ENCODE measurements around the gene LCN1. TPM values are rescaled to one million over a fixed set of nuclear protein-coding genes. Genes with fewer than 3 reads are reported as not detected.
"Not testable (repeated sequence)": the region's sequence is repeated elsewhere in the genome, so short reads cannot be mapped to it uniquely, and the experiment has no call there.

Gene LCN1
- total RNA-seq, 1 experiment from 2014 or later: not detected

- ATAC-seq; BruUV-seq (replicated peaks); H2AFZ ChIP-seq (ENCODE audit: low read length); H3K9me3 ChIP-seq (ENCODE audit: low read length); H3K4me2 ChIP-seq (ENCODE audit: low read length); H3K4me3 ChIP-seq (ENCODE audit: low read length); H3K9ac ChIP-seq (ENCODE audit: low read length); intact Hi-C loops (cut with micrococcal nuclease); POLR2A ChIA-PET (ENCODE audit: unreplicated experiment); DNase-seq; H3K27ac ChIP-seq (ENCODE audit: low read length); H3K27me3 ChIP-seq (ENCODE audit: low read length); H3F3A ChIP-seq (ENCODE audit: low read length, unreplicated experiment); H3K9me2 ChIP-seq (replicated peaks; ENCODE audit: low read length); H3K36me3 ChIP-seq (ENCODE audit: low read depth, low read length); H4K20me1 ChIP-seq (ENCODE audit: low read length); H3K79me2 ChIP-seq (ENCODE audit: low read length); H3K4me1 ChIP-seq (ENCODE audit: insufficient read depth, low read length): not testable (repeated sequence)
- CTCF ChIA-PET: interaction anchor here (0.6 kb wide), 1 partner anchor 177 kb away, joined by 3 read pairs; no protein-coding TSS in a partner anchor
These were observed 25.8 kb downstream of the LCN1 start for GRCh38 chr9:135546792-135547617.

- POLR2A ChIA-PET (ENCODE audit: unreplicated experiment): no interaction called here
- intact Hi-C loops (cut with micrococcal nuclease): no loop called here
- Histone ChIP-seq H3K9me2 (replicated peaks; ENCODE audit: low read length) (no peaks in the 10 kb centered on the region), H3K36me3 (ENCODE audit: low read depth, low read length) (no peaks in the 10 kb centered on the region), H4K20me1 (ENCODE audit: low read length) (no peaks in the 10 kb centered on the region), H3K79me2 (ENCODE audit: low read length) (no peaks in the 10 kb centered on the region), H3K27me3 (ENCODE audit: low read length) (no peaks in the 10 kb centered on the region), H3K27ac (ENCODE audit: low read length) (no peak overlapping the region), H2AFZ (ENCODE audit: low read length) (no peak overlapping the region), H3K4me1 (ENCODE audit: insufficient read depth, low read length) (peaks cover 6% of the 10 kb centered on the region; the same call in 1 of the 2 replicates), H3K9me3 (ENCODE audit: low read length) (no peaks in the 10 kb centered on the region), H3K4me2 (ENCODE audit: low read length) (no peak overlapping the region), H3K9ac (ENCODE audit: low read length) (no peak overlapping the region), H3F3A (ENCODE audit: low read length, unreplicated experiment) (no peaks in the 10 kb centered on the region), H3K4me3 (ENCODE audit: low read length) (no peak overlapping the region)
- BruUV-seq (replicated peaks): no TSS peak
- TF ChIP-seq EZH2phosphoT487 (IDR thresholded peaks at IDR 0.05; ENCODE audit: borderline replicate concordance, low read length): no peak
- TF ChIP-seq CTCF (conservative IDR thresholded peaks at IDR 0.05; ENCODE audit: low read depth, low read length): no peak
- no peak for TF ChIP-seq EZH2 (IDR thresholded peaks at IDR 0.05; ENCODE audit: low read length, unreplicated experiment)
- CTCF ChIA-PET: no interaction called here
- DNase-seq (no peak), ATAC-seq (no peak)
These were observed 26.8 kb downstream of the LCN1 start for GRCh38 chr9:135547756-135548736.

- H2AFZ ChIP-seq (ENCODE audit: low read length); H3K4me1 ChIP-seq (ENCODE audit: insufficient read depth, low read length); H4K20me1 ChIP-seq (ENCODE audit: low read length); H3K4me2 ChIP-seq (ENCODE audit: low read length); ATAC-seq; POLR2A ChIA-PET (ENCODE audit: unreplicated experiment); H3K4me3 ChIP-seq (ENCODE audit: low read length); H3K27ac ChIP-seq (ENCODE audit: low read length); H3K9ac ChIP-seq (ENCODE audit: low read length); H3K27me3 ChIP-seq (ENCODE audit: low read length); intact Hi-C loops (cut with micrococcal nuclease); DNase-seq; H3F3A ChIP-seq (ENCODE audit: low read length, unreplicated experiment); H3K79me2 ChIP-seq (ENCODE audit: low read length); H3K36me3 ChIP-seq (ENCODE audit: low read depth, low read length); CTCF ChIA-PET; BruUV-seq (replicated peaks); H3K9me2 ChIP-seq (replicated peaks; ENCODE audit: low read length); H3K9me3 ChIP-seq (ENCODE audit: low read length): not testable (repeated sequence)
These were observed 28.5 kb downstream of the LCN1 start for GRCh38 chr9:135549478-135550343.

Measured in PC-3 (cell line).